ENCODE data around the gene PHACTR4.

DNA sequence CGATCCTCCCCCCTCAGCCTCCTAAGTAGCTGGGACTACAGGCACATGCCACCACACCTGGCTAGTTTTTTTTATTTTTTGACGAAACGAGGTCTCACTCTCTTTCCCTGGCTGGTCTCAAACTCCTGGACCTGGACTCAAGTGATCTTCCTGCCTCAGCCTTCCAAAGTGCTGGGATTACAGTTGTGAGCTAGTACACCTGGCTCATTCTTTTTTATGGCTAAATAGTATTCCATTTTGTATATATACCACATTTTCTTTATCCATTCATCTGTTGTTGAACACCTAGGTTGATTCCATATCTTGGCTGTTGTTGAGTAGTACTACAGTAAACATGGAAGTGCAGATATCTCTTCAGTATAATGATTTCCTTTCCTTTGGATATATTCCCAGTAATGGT lies 74.0 kb downstream of the PHACTR4 start:
- TF ChIP-seq, protein P1, sequence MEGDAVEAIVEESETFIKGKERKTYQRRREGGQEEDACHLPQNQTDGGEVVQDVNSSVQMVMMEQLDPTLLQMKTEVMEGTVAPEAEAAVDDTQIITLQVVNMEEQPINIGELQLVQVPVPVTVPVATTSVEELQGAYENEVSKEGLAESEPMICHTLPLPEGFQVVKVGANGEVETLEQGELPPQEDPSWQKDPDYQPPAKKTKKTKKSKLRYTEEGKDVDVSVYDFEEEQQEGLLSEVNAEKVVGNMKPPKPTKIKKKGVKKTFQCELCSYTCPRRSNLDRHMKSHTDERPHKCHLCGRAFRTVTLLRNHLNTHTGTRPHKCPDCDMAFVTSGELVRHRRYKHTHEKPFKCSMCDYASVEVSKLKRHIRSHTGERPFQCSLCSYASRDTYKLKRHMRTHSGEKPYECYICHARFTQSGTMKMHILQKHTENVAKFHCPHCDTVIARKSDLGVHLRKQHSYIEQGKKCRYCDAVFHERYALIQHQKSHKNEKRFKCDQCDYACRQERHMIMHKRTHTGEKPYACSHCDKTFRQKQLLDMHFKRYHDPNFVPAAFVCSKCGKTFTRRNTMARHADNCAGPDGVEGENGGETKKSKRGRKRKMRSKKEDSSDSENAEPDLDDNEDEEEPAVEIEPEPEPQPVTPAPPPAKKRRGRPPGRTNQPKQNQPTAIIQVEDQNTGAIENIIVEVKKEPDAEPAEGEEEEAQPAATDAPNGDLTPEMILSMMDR (IDR thresholded peaks at IDR 0.05) = no peak
- TF ChIP-seq POLR2A (IDR thresholded peaks at IDR 0.05) = no peak

Data from ovary (tissue), 3 donors.